Measurements from ENCODE around the gene NUDT2.

The NUDT2 gene

DNA sequence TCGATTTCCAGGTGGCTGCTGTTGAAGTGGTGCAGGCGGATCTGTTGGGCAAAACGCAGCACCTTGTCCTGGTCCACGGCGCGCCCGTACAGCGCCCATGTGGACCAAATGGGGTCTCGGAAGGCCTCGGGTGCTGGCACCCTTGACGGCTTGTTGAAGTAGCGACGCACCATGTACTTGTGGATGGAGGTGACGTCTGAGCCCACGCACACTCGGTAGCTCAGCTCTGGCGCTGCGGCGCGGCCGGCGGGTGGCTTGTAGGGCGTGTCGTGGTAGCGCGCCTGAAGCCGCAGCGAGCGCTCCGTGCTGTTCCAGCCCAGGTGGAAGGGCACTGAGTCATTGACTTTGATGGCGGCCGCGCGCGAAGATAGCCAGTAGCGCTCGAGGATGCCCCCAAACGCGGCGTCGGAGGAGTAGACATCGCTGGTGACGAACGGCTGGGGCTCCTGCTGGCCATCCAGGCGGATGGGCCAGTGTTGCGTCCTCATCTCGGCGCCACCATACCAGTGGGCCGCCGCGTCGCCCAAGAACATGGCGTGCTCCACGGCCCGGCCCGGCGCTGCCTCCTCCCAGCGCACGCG, 42.6 kb downstream of the NUDT2 start:
- DNase-seq: no peak

DNA sequence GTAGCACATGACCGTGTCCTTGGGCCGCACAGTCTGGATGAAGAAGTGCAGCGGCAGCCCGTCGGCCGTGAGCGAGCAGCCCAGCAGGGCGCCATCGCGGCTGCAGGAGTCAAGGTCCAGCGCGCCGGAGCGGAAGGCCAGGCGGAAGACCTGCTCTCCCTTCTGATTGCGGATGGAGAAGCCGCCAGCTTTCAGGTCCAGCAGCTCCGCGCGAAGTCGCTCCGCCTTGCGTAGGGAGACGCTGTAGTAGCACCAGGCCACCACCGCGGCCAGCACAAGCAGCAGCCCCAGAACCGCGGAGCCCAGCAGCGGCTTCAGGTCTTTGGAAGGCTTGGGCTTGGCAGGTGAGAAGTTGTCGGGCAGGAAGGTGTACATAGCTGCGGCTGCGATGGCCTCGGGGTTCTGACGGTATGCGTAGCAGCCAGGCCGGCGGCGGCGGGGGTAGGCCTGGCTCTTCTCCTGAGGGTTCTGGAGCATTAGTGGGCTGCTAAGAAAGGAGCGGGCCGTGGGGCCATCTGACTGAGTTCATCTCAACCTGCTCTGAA, 43.2 kb downstream of the NUDT2 start:
- DNase-seq: no peak

GRCh38 chr9:34373749-34374148, 44.4 kb downstream of the NUDT2 start:
- no peak for DNase-seq

DNA sequence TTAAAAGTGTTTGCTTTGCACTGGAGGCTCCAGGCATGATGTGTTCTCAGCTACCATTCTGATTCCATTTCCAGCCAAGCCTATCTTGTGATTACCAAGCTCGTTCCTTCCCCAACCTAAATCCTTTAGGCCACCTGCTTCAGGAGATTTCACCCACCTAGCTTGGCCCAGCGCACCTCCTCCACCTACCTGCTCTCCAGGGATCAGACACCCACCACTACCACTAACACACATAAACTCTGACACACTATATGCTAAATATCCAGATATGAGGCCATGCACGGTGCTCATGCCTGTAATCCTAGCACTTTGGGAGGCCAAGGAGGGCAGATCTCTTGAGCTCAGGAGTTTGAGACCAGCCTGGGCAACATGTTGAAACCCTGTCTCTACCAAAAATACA, 45.0 kb downstream of the NUDT2 start:
- no peak for DNase-seq

GRCh38 chr9:34374905-34375552, 45.7 kb downstream of the NUDT2 start:
- DNase-seq: no peak

DNA sequence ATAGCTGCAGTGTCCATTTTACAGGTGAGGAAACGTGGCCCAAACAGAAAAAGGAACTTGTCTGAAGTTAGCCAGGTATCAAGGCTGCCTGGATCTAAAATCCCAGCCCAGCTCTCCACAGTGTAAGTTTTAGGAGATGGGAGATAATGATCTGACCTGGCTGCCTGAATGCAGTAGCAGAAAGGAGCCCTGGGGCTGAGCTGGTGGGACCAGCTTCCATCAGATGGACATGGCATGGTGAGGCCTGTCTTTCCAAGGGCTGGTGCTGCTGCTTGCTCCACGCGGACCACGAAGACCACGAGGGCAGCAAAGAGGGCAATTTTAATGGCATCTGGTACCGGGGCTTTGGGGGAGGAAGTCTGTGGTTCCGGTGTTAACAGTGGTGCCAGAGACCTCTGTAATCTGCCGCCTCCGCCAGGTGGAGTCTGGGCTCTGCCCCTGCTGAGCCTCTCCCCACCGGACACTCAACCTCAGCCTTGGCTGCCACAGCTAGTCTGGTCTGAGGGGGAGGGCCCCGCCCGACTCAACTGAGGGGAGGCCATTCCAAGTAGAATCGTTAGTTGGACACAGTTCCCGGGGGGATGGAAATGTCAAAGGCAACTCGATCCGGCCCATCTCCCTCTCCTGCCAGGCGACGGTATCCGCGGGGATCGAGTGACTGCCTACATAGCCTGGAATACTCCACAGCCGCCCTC, 46.7 kb downstream of the NUDT2 start:
- no peak for DNase-seq

- DNase-seq: peak; percentile 96
Observed at GRCh38 chr9:34376596-34377403, 47.4 kb downstream of the NUDT2 start, which contains the start of gene MYORG. Gene MYORG (minus strand): TSS chr9:34376898. CDS start chr9:34372943, 3,955 bp downstream.

DNA sequence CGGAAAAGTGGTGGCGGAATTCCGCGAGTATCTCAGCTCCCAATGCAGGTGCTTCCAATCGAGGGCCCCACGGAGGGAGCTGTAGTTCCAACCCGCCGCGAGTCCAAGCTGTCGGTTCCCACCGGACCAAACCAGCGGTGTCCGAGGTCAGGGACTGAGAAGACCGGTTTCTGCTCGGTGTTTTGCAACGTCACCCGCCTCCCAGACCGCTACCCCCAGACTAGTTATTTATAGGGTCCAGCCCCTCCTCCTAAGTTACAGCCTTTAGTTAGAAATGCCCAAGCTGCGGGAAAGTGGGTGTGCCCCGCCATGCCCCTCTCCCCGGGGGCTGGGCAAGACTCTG, 48.0 kb downstream of the NUDT2 start:
- DNase-seq: no peak

GRCh38 chr9:34378376-34379060, 49.1 kb downstream of the NUDT2 start:
- no peak for DNase-seq

- DNase-seq: peak; percentile 86
Observed at GRCh38 chr9:34379334-34380033, 50.1 kb downstream of the NUDT2 start.

- DNase-seq: no peak
Observed at GRCh38 chr9:34380034-34380510, 50.7 kb downstream of the NUDT2 start.

DNA sequence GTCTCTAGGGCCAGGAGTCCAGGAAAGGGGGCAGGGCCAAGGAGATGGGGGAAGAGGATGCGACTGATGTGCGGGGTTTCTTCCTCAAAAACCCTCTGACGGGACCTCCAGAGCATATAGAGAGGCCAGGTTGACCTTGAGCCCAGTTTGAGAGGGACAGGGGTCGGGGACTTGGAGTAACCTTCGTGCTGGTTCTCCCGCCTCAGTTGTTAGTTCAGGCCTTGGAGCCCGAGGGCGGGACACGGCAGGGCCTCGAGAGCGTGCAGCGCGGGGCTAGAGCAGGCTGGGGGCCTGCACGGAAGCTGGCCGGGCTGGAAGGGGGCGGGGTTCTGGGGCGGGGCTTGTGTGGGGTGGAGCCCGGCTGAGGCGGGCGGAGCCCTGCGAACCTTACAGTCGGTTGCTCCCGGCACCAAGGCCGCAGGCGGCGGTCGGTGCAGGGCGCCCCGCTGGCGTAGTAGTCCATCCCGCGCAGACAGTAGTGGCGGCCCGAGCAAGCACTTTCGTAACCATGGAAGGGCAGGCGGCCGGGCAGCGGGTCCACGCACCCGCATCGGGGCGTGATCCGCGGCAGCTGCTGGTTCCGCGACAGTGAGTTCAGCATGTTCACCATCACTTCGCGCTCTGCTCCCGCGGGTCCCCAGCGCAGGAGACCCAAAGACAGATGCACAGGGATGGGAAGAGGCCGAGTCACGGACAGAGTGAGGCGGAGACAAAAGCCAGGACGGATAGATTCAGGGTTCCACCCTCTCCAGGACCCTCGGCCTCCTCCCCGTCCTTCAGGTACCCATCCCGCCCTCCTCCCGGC, 51.3 kb downstream of the NUDT2 start:
- DNase-seq: peak; percentile 24

DNA sequence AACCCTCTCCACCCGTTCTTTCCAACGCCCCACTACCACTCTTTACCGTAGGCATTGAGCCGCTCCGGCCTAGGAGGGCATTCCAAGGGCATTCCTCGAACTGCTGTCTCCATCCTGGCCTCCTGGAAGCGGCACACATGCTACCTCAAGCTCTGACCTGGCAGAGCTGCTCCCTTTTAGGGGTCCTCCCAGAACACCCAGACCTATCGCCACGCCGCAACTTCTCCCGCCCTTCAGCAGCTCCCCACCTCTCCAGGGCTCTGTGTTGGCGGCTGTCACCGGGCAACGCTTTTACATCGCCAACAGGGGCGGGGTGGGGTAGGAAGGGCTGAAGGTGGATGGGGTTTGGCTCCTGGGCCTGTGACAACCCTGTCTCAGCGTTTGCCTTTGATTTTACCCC, 52.0 kb downstream of the NUDT2 start:
- no peak for DNase-seq

- DNase-seq: no peak
Observed at GRCh38 chr9:34382054-34382453, 52.7 kb downstream of the NUDT2 start.

GRCh38 chr9:34382879-34383278, 53.5 kb downstream of the NUDT2 start:
- DNase-seq: no peak

GRCh38 chr9:34383904-34384303, 54.5 kb downstream of the NUDT2 start:
- no peak for DNase-seq

DNA sequence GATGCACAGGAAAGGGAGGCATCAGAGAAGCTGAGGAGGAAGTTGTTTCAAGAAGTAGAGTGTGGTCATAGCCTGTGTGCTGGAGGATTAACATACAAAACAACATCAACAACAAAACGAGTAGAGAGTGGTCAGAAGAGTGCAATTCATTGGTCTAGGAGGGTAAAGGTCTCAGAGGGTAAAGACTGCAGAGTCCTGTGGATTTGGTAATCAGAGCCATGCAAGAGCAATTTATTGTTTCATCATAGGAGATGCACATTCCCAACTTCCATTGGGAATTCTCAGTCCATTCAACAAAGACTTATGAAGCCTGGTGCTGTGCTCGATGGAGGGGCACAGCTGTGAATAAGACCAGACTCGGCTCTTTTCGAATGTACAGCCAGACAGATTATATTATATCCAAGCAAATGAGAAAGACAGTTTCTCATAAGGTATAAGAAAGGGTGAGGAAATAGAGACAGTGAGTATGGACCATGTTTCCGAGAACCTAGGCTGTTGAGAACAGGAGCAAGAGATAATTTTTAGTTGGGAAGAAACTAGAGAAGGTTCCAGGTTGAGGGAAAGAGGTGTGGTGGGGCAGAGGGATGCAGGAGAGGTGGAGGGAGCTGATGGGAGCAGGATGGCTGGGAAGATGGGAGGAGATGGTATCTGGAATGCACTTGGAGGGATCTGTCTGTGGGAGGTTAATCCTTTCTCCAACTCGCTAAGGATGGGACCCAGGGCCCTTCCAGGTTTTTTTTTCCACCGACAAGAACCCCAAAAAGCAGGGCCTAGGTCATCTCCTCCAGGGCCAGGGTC, 55.2 kb downstream of the NUDT2 start:
- no peak for DNase-seq

DNA sequence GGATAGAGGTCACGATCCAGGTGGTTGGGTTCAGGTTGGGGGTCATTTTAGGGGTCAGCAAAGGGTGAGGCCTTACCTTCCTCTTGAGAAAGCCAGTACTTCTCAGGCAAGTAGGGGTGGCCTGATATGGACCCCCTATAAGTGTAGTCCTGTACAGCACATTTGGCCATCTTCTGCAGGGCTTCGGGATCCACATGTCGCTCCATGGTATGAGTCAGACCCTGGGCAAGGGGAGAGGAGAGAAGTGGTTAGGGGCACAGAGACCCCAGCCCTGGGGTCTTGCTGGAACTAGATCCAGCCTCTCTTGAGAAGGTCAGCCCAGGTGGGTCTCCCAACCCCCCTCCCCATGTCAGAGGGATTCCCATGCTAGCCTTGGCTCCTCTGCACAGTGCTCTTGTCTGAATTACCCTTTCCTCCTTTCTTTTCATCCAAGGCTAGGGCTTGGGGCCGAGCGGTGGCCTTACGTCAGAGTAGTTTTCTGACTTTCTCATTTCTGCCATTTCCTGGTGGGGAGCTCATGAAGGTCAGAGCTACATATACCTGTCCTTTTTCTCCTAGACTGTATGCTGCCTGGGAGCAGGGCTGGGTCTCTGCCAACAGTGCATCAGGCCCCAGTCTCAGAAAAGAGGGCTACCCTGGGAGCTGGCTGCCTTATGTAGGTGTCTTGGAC, 56.3 kb downstream of the NUDT2 start:
- DNase-seq: no peak

DNA sequence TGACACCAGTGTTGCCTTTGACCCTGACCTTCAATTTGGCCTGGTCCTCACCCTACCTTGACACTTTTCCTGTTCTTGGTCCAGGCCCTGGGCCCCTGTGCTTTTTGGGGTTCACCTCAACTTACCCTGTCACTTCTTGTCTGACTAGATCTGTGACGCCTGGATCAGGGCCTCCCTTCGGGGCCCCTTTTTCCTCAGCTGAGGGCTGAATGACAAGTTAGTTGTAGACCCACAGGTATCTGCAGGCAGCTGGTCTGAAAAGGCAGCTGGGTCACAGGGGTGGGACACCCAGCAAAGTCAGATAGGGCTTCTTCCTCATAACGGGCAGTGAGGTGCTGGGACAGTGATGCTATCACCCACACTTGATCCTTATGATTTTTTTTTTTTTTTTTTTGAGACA, 57.3 kb downstream of the NUDT2 start:
- DNase-seq: no peak

GRCh38 chr9:34387239-34387638, 57.9 kb downstream of the NUDT2 start:
- no peak for DNase-seq

Measured in NCI-H1694 (cell line).